Neural crest cell (in vitro differentiated cells): ENCODE data around the gene NXPE1. TPM values are rescaled to one million over a fixed set of nuclear protein-coding genes. Genes with fewer than 3 reads are reported as not detected.

Experiments used
- DNase-seq: peaks from one replicate; pipeline ENCODE4 v3.0.0; 2021; ENCODE audit warnings: low read depth, mixed read lengths, low spot score
- H3K27ac Mint-ChIP-seq: one replicate; pipeline ENCODE4 v1.8.0; 2021; ENCODE audit warnings: mild to moderate bottlenecking, mixed read lengths; ENCODE audit not compliant: unreplicated experiment
- H3K27me3 Mint-ChIP-seq: 2 replicates; pipeline ENCODE4 v1.8.0; 2021; ENCODE audit warnings: low read depth, mild to moderate bottlenecking, mixed read lengths
- H3K36me3 Mint-ChIP-seq: 2 replicates; pipeline ENCODE4 v1.8.0; 2021; ENCODE audit warnings: low read depth, mild to moderate bottlenecking, mixed read lengths
- H3K4me1 Mint-ChIP-seq: 2 replicates; pipeline ENCODE4 v1.8.0; 2021; ENCODE audit warnings: mixed read lengths
- H3K4me3 Mint-ChIP-seq: one replicate; pipeline ENCODE4 v1.8.0; 2021; ENCODE audit warnings: mild to moderate bottlenecking, mixed read lengths
- H3K9me3 Mint-ChIP-seq: 2 replicates; pipeline ENCODE4 v1.8.0; 2021; ENCODE audit warnings: mixed read lengths
- total RNA-seq: library from RNA; stranded (reverse); gene quantifications from 2 replicates; pipeline ENCODE4 v1.2.1, GENCODE V29; 2021
- TF ChIP-seq, protein P1 (sequence below): fragments of 200-600 bp; sonication (generic); conservative IDR thresholded peaks from 2 replicates; pipeline ENCODE4 v1.5.0; 2021; ENCODE audit warnings: antibody characterized with exemption, mild to moderate bottlenecking

The NXPE1 gene
- total RNA-seq, 1 donor from 2014 or later = not detected

DNA sequence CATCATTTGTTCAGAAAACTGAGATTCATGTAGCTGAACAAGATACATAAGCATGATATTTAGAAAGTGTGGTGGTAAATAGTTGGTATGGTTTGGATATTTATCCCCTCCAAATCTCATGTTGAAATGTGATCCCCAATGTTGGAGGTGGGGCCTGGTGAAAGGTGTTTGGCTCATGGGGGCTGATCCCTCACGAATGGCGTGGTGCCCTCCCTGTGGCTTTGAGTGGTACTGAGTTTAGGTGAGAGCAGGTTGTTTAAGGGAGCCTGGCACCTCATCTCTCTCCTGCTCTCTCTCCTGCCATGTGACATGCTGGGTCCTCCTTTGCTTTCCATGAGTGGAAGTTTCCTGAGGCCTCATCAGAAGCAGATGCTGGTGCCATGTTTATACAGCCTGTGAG lies 48.1 kb downstream of the NXPE1 start:
- no peak overlapping the region for H3K4me3 Mint-ChIP-seq
- no peaks in the 10 kb centered on the region for H3K4me1 Mint-ChIP-seq
- no peak for DNase-seq
- no peak overlapping the region for H3K27ac Mint-ChIP-seq
- H3K9me3 Mint-ChIP-seq = peaks cover 3% of the 10 kb centered on the region
- H3K36me3 Mint-ChIP-seq = no peaks in the 10 kb centered on the region
- H3K27me3 Mint-ChIP-seq = peaks cover 19% of the 10 kb centered on the region
- TF ChIP-seq, protein P1, sequence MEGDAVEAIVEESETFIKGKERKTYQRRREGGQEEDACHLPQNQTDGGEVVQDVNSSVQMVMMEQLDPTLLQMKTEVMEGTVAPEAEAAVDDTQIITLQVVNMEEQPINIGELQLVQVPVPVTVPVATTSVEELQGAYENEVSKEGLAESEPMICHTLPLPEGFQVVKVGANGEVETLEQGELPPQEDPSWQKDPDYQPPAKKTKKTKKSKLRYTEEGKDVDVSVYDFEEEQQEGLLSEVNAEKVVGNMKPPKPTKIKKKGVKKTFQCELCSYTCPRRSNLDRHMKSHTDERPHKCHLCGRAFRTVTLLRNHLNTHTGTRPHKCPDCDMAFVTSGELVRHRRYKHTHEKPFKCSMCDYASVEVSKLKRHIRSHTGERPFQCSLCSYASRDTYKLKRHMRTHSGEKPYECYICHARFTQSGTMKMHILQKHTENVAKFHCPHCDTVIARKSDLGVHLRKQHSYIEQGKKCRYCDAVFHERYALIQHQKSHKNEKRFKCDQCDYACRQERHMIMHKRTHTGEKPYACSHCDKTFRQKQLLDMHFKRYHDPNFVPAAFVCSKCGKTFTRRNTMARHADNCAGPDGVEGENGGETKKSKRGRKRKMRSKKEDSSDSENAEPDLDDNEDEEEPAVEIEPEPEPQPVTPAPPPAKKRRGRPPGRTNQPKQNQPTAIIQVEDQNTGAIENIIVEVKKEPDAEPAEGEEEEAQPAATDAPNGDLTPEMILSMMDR = no peak

DNA sequence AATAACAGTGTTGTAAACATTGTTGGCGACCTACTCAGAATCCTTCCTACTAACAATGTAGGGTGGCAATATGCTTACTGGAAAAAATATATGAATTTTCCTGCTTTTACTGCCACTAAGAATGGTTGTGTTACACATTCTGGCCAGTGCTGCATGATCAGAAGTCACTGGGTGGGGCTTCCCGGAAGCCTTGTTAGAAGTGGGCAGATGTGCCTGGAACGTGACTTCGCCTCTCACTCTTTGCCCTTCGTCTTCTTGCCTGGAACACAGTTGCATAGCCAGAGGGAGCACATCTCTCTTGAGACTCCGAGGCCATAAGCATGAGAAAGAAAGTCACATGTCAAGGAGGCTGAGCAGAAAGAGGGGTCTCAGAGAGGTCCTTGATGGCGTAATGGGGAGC lies 48.6 kb downstream of the NXPE1 start:
- H3K27ac Mint-ChIP-seq = no peak overlapping the region
- H3K4me3 Mint-ChIP-seq = no peak overlapping the region
- DNase-seq = no peak
- no peaks in the 10 kb centered on the region for H3K36me3 Mint-ChIP-seq
- H3K27me3 Mint-ChIP-seq = peaks cover 23% of the 10 kb centered on the region
- no peaks in the 10 kb centered on the region for H3K4me1 Mint-ChIP-seq
- H3K9me3 Mint-ChIP-seq = peaks cover 8% of the 10 kb centered on the region
- TF ChIP-seq, protein P1 = no peak

DNA sequence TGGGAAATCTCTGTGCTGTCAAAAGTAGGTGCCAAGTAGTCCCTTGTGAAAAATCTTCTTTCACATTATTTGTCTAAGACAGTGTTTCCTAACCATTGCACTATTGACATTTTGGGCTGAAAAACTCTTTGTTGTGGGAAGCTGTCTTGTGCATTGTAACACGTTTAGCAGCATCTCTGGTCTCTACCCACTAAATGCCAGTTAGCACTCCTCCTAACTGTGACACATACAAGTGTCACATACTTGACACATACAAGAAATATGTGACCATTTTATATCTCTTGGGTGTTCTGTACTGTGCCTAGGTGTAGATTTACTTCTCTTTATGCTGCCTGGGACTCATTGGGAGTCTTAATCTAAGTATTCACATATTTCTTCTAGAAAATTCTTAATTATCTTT lies 57.8 kb downstream of the NXPE1 start:
- Mint-ChIP-seq H3K9me3 (peaks cover 5% of the 10 kb centered on the region), H3K4me1 (no peaks in the 10 kb centered on the region), H3K27ac (no peak overlapping the region), H3K27me3 (peaks cover 18% of the 10 kb centered on the region), H3K36me3 (no peaks in the 10 kb centered on the region), H3K4me3 (no peak overlapping the region)
- no peak for DNase-seq
- TF ChIP-seq, protein P1 = no peak

DNA sequence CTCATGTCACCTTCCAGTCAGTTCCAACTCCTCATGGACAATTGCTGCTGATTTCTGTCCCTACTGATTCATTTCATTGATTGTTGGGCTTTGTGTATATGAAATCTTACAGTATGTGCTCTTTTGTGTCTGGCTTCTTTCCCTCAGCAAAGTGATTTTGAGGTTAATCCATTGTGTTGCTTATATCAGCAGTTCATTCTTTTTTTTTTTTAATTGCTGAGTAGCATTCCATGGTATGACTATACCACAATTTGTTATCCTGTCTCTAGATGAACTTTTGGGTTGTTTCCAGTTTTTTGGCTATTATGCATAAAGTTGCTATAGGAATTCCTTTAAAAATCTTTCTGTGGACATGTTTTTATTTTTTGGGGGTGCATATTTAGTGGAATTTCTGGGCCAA lies 59.9 kb downstream of the NXPE1 start:
- no peak for DNase-seq
- no peak overlapping the region for H3K4me3 Mint-ChIP-seq
- no peaks in the 10 kb centered on the region for H3K4me1 Mint-ChIP-seq
- H3K9me3 Mint-ChIP-seq = no peaks in the 10 kb centered on the region
- peaks cover 4% of the 10 kb centered on the region for H3K27me3 Mint-ChIP-seq
- no peak overlapping the region for H3K27ac Mint-ChIP-seq
- no peaks in the 10 kb centered on the region for H3K36me3 Mint-ChIP-seq
- TF ChIP-seq, protein P1 = no peak

DNA sequence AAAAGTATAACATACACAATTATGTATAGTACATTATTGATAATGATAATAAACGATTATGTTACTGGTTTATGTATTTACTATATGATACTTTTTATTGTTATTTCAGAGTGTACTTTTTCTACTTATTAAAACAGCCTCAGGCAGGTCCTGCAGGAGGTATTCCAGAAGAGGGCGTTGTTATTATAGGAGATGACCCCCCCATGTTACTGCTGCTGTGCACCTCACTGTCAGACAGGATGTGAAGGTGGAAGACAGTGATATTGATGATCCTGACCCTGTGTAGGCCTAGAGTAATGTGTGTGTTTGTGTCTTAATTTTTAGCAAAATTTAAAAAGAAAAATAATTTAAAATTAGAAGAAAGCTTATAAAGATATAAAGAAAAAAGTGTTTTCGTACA lies 62.8 kb downstream of the NXPE1 start:
- no peak for DNase-seq
- no peaks in the 10 kb centered on the region for H3K9me3 Mint-ChIP-seq
- H3K27ac Mint-ChIP-seq = no peak overlapping the region
- no peaks in the 10 kb centered on the region for H3K27me3 Mint-ChIP-seq
- no peak overlapping the region for H3K4me3 Mint-ChIP-seq
- H3K36me3 Mint-ChIP-seq = no peaks in the 10 kb centered on the region
- H3K4me1 Mint-ChIP-seq = no peaks in the 10 kb centered on the region
- TF ChIP-seq, protein P1 = no peak

DNA sequence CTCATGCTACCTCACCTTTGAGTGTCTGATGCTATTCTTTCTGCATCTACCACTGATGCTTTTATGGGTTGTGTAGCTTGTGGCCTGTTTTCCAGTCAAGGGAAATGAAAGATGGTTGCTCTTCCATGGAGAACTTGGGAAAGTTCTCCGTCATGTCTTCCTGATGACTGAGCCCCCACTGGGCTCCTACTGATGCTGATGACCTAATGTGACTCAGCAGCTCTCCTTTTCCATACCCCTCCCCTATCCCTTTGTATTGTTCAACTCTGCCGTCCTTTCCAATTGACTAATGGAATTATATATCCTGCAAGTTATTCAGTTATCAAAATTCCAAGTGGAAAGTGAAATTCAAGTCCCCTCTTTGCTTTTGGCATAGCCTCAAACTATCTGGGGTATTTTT lies 75.8 kb downstream of the NXPE1 start:
- TF ChIP-seq, protein P1 = no peak
- Mint-ChIP-seq H3K27me3 (no peaks in the 10 kb centered on the region), H3K9me3 (peaks cover 11% of the 10 kb centered on the region), H3K27ac (no peak overlapping the region), H3K4me1 (no peaks in the 10 kb centered on the region), H3K36me3 (no peaks in the 10 kb centered on the region), H3K4me3 (no peak overlapping the region)
- no peak for DNase-seq
